Gastrocnemius medialis (tissue), 4 donors: Measurements from ENCODE around the gene DDA1. TPM values are rescaled to one million over a fixed set of nuclear protein-coding genes. Genes with fewer than 3 reads are reported as not detected.

Source experiments
- ATAC-seq, 2 donors: fragments of 150-250 bp; one replicate each; pipeline ENCODE4 v1.9.1; 2016
- DNase-seq, 2 donors: peaks; one replicate each; pipeline ENCODE4 v3.0.0-alpha.2; 2019
- H3K27ac ChIP-seq, 4 donors: fragments of 200-600 bp; sonication (generic); 1 replicate in 1 of 4; 2 replicates in 3 of 4; pipeline ENCODE4 v1.5.1; 2016 to 2018; ENCODE audit warnings: mild to moderate bottlenecking in 2 of 4, moderate library complexity in 1 of 4
- H3K27me3 ChIP-seq, 3 donors: fragments of 200-600 bp; sonication (generic) in 2 of 3; 1 replicate in 1 of 3; 2 replicates in 2 of 3; pipeline versions ENCODE4 v1.5.1 to v1.6.0; 2016 to 2019; ENCODE audit warnings: mild to moderate bottlenecking in 1 of 3, moderate library complexity in 1 of 3
- H3K36me3 ChIP-seq, 2 donors: fragments of 200-600 bp; sonication (generic) in 1 of 2; one replicate each; pipeline ENCODE4 v1.5.1; 2017 to 2018
- H3K4me1 ChIP-seq, 2 donors: fragments of 200-600 bp; sonication (generic) in 1 of 2; one replicate each; pipeline ENCODE4 v1.5.1; 2016 to 2017; ENCODE audit warnings: mild to moderate bottlenecking in 2 of 2
- H3K4me3 ChIP-seq, 4 donors: fragments of 200-600 bp; sonication (generic) in 3 of 4; 1 replicate in 1 of 4; 2 replicates in 3 of 4; pipeline ENCODE4 v1.5.1; 2016 to 2019; ENCODE audit warnings: mild to moderate bottlenecking in 2 of 4
- H3K9me3 ChIP-seq, 3 donors: fragments of 200-600 bp; sonication (generic) in 2 of 3; 1 replicate in 1 of 3; 2 replicates in 2 of 3; pipeline ENCODE4 v1.5.1; 2016 to 2019
- CTCF ChIP-seq, 5 experiments: fragments of 450-650 bp in 3 of 5; fragments of 200-600 bp in 2 of 5; sonication (generic) in 2 of 5; IDR thresholded peaks in 4 of 5; conservative IDR thresholded peaks in 1 of 5; 1 replicate in 4 of 5; 2 replicates in 1 of 5; pipeline ENCODE4 v1.5.1; 2016 to 2019; ENCODE audit warnings: antibody characterized with exemption in 5 of 5, mild to moderate bottlenecking in 3 of 5, moderate library complexity in 3 of 5
- POLR2A ChIP-seq, 2 donors: fragments of 450-650 bp; IDR thresholded peaks; one replicate each; pipeline ENCODE4 v1.6.1; 2017; ENCODE audit warnings: antibody characterized with exemption in 2 of 2, mild to moderate bottlenecking in 2 of 2, moderate library complexity in 2 of 2
- in situ Hi-C, 4 donors: fragments of 200-750 bp; cut with MboI; loops; one replicate each; pipeline versions ENCODE4 v1.15.0 to v1.8.0; 2017; ENCODE audit warnings: low sequenced_read_pairs in 4 of 4
- intact Hi-C: fragments of 100-400 bp; cut with DNase I; formaldehyde crosslinking; loops from one replicate; pipeline ENCODE4 v1.15.1; 2023; ENCODE audit warnings: low total_unique reads
- total RNA-seq, 4 donors: library from RNA; depleted of rRNA; stranded (reverse); fragments of >200 nt; gene quantifications; one replicate each; pipeline versions ENCODE4 v1.1.0 to v1.2.3, GENCODE V29; 2016

DDA1 gene
- total RNA-seq, 4 donors from 2014 or later, result 18.7 to 40.0 (median 27.0) TPM

GRCh38 chr19:17305517-17306284 lies 3.7 kb upstream of the DDA1 start, which contains the start of gene MRPL34:
Gene MRPL34, plus strand, starts transcription at chr19:17305872. Its CDS starts 21 bp downstream, at chr19:17305893.
- TF ChIP-seq CTCF (IDR thresholded peaks at IDR 0.05 in 4 of 5, conservative IDR thresholded peaks at IDR 0.05 in 1 of 5), result peak; percentile 74 to 86 (median 82)
- TF ChIP-seq POLR2A (IDR thresholded peaks at IDR 0.05), result peak; percentile 69 to 75
- Histone ChIP-seq H3K36me3 (no peaks in the 10 kb centered on the region), H3K9me3 (no peaks in the 10 kb centered on the region), H3K27ac (peak within 1 kb of the TSS; percentile 92 to 94 (median 94)), H3K4me3 (peak within 1 kb of the TSS; percentile 64 to 83 (median 72)), H3K27me3 (no peaks in the 10 kb centered on the region), H3K4me1 (peaks cover 44 to 52% of the 10 kb centered on the region in 2 donors)
- ATAC-seq, result peak; percentile 69 to 72
- peak; percentile 94 to 98 for DNase-seq
- in situ Hi-C loops, result no loop called here
- intact Hi-C loops, result loop anchor here (1.0 kb wide), 3 partner anchors 38 to 230 kb away; partner anchors contain the start of genes BABAM1, HAUS8 and MYO9B

- peak overlapping the region; percentile 64 to 83 (median 72) for H3K4me3 ChIP-seq
- no peaks in the 10 kb centered on the region for H3K9me3 ChIP-seq
- no peak for DNase-seq
- TF ChIP-seq POLR2A (IDR thresholded peaks at IDR 0.05) (no peak), CTCF (IDR thresholded peaks at IDR 0.05 in 4 of 5, conservative IDR thresholded peaks at IDR 0.05 in 1 of 5) (no peak)
- H3K36me3 ChIP-seq, result no peaks in the 10 kb centered on the region
- in situ Hi-C loops, result no loop called here
- intact Hi-C loops, result no loop called here
- no peaks in the 10 kb centered on the region for H3K27me3 ChIP-seq
- H3K27ac ChIP-seq, result peak overlapping the region; percentile 92 to 94 (median 94)
- H3K4me1 ChIP-seq, result peaks cover 46 to 55% of the 10 kb centered on the region in 2 donors
- ATAC-seq, result no peak
Measured at GRCh38 chr19:17306285-17306714, 3.1 kb upstream of the DDA1 start.

- no peaks in the 10 kb centered on the region for H3K36me3 ChIP-seq
- intact Hi-C loops, result no loop called here
- peak overlapping the region in 3 of 4 donors; percentile 87 to 94 (median 94) for H3K27ac ChIP-seq
- H3K27me3 ChIP-seq, result no peaks in the 10 kb centered on the region
- TF ChIP-seq CTCF (IDR thresholded peaks at IDR 0.05 in 4 of 5, conservative IDR thresholded peaks at IDR 0.05 in 1 of 5) (no peak), POLR2A (IDR thresholded peaks at IDR 0.05) (no peak)
- no peak for ATAC-seq
- no peak for DNase-seq
- in situ Hi-C loops, result no loop called here
- H3K4me1 ChIP-seq, result peaks cover 37 to 46% of the 10 kb centered on the region in 2 donors
- H3K4me3 ChIP-seq, result no peak overlapping the region
- no peaks in the 10 kb centered on the region for H3K9me3 ChIP-seq
Measured at GRCh38 chr19:17307876-17308377, 1.4 kb upstream of the DDA1 start.

- H3K9me3 ChIP-seq, result no peaks in the 10 kb centered on the region
- intact Hi-C loops (loop anchor here (1.0 kb wide), 2 partner anchors 27 to 159 kb away; partner anchors contain the start of gene GTPBP3), in situ Hi-C loops (no loop called here)
- H3K4me1 ChIP-seq, result peaks cover 26 to 29% of the 10 kb centered on the region in 2 donors
- H3K27me3 ChIP-seq, result no peaks in the 10 kb centered on the region
- peaks cover 0 to 13% of the 10 kb centered on the region in 2 donors for H3K36me3 ChIP-seq
- ATAC-seq (no peak), DNase-seq (no peak)
- peak overlapping the region; percentile 82 to 90 (median 86) for H3K27ac ChIP-seq
- peak overlapping the region; percentile 74 to 99 (median 94) for H3K4me3 ChIP-seq
- TF ChIP-seq CTCF (IDR thresholded peaks at IDR 0.05 in 4 of 5, conservative IDR thresholded peaks at IDR 0.05 in 1 of 5) (no peak), POLR2A (IDR thresholded peaks at IDR 0.05) (no peak)
Measured at GRCh38 chr19:17309965-17310461, 650 bp downstream of the DDA1 start.
